OCI-LY3 (cell line): ENCODE data around the gene FOXD2.

Experiments used
- CTCF ChIP-seq: fragments of 200-600, 300-600 bp; sonication (generic); IDR thresholded peaks from 2 replicates; pipeline ENCODE4 v1.5.1; 2014; ENCODE audit warnings: antibody characterized with exemption, low read length, low read depth
- EZH2phosphoT487 ChIP-seq: fragments of 200-600 bp; shearing (Covaris generic); IDR thresholded peaks from 2 replicates; pipeline ENCODE4 v1.6.1; 2018; ENCODE audit warnings: antibody characterized with exemption, mixed run types, low read depth

GRCh38 chr1:47423872-47424271, 14.0 kb upstream of the FOXD2 start:
- TF ChIP-seq CTCF = no peak
- no peak for TF ChIP-seq EZH2phosphoT487
